22Rv1 (cell line): Measurements from ENCODE around the gene N4BP2L2.

Experiments
- CTCF ChIP-seq: fragments of 450-650 bp; IDR thresholded peaks from 2 replicates; pipeline ENCODE4 v1.5.1; 2017; ENCODE audit warnings: mild to moderate bottlenecking
- ZFX ChIP-seq: fragments of 450-650 bp; IDR thresholded peaks from 2 replicates; pipeline ENCODE4 v1.6.1; 2017; ENCODE audit warnings: antibody characterized with exemption, borderline replicate concordance

GRCh38 chr13:32454886-32455593 lies 83.6 kb downstream of the N4BP2L2 start:
- TF ChIP-seq CTCF (no peak), ZFX (no peak)
